ENCODE measurements around the gene NACC1. TPM values are rescaled to one million over a fixed set of nuclear protein-coding genes. Genes with fewer than 3 reads are reported as not detected.

Gene NACC1
- total RNA-seq, 1 donor from 2014 or later: 22.6 TPM

DNA sequence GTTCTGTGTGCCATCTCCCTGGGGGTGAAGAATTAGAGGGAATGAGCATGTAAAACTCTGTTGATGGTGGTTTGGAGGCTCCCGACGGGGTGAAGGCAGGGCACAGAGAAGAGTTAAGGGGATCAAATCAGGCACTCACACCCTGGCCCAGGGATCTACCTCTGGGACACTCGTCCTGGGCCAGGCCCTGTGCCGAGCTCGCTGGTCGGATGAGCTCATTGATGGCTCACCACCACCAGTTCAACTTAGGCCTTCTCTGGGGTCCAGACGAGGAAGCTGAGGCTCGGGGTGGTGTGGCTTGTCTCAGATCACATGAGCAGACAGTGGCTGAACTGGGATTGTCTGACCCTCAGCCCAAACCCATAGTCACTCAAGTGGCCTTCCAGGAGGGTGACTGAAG is 1.6 kb downstream of the NACC1 start:
- DNase-seq (ENCODE audit: extremely low spot score in 2 of 2): no peak
- H3K27me3 ChIP-seq: no peaks in the 10 kb centered on the region
- no peaks in the 10 kb centered on the region for H3K9me3 ChIP-seq
- TF ChIP-seq, protein P1, sequence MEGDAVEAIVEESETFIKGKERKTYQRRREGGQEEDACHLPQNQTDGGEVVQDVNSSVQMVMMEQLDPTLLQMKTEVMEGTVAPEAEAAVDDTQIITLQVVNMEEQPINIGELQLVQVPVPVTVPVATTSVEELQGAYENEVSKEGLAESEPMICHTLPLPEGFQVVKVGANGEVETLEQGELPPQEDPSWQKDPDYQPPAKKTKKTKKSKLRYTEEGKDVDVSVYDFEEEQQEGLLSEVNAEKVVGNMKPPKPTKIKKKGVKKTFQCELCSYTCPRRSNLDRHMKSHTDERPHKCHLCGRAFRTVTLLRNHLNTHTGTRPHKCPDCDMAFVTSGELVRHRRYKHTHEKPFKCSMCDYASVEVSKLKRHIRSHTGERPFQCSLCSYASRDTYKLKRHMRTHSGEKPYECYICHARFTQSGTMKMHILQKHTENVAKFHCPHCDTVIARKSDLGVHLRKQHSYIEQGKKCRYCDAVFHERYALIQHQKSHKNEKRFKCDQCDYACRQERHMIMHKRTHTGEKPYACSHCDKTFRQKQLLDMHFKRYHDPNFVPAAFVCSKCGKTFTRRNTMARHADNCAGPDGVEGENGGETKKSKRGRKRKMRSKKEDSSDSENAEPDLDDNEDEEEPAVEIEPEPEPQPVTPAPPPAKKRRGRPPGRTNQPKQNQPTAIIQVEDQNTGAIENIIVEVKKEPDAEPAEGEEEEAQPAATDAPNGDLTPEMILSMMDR (IDR thresholded peaks at IDR 0.05): no peak
- TF ChIP-seq POLR2AphosphoS5 (IDR thresholded peaks at IDR 0.05; ENCODE audit: insufficient read depth in 1 of 2, low read depth in 1 of 2) (no peak), POLR2A (IDR thresholded peaks at IDR 0.05) (no peak)
- peak overlapping the region; percentile 67 for H3K27ac ChIP-seq
- peak overlapping the region; percentile 84 to 99 for H3K4me3 ChIP-seq
- intact Hi-C loops (cut with DNase I): no loop called here
- H3K4me1 ChIP-seq: peaks cover 58% of the 10 kb centered on the region
- H3K36me3 ChIP-seq: no peaks in the 10 kb centered on the region

DNA sequence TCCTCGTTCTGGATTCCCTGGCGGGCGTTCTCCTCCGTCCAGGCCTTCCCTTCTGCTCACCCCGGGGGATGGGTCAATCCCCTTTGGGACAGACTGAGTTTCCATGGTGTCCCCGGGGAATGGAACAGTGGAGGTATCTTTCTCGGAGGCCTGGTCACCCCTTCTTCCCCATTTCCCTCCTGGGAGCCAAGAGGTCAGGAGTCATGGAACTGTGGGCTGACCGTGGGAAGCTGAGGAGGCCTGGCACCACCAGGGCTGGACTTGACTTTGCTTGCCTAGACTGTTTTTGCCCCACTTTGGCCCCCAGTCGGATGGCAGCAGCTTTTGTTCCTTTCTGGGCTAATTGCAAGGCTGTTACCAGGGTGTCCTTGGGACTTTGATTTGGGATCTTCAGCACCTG is 2.0 kb downstream of the NACC1 start:
- TF ChIP-seq POLR2A (IDR thresholded peaks at IDR 0.05): no peak
- TF ChIP-seq, protein P1 (IDR thresholded peaks at IDR 0.05): no peak
- no peak for TF ChIP-seq POLR2AphosphoS5 (IDR thresholded peaks at IDR 0.05; ENCODE audit: insufficient read depth in 1 of 2, low read depth in 1 of 2)
- Histone ChIP-seq H3K36me3 (no peaks in the 10 kb centered on the region), H3K4me1 (peaks cover 55% of the 10 kb centered on the region), H3K4me3 (no peak overlapping the region), H3K9me3 (no peaks in the 10 kb centered on the region), H3K27ac (no peak overlapping the region), H3K27me3 (no peaks in the 10 kb centered on the region)
- intact Hi-C loops (cut with DNase I): no loop called here
- no peak for DNase-seq (ENCODE audit: extremely low spot score in 2 of 2)

DNA sequence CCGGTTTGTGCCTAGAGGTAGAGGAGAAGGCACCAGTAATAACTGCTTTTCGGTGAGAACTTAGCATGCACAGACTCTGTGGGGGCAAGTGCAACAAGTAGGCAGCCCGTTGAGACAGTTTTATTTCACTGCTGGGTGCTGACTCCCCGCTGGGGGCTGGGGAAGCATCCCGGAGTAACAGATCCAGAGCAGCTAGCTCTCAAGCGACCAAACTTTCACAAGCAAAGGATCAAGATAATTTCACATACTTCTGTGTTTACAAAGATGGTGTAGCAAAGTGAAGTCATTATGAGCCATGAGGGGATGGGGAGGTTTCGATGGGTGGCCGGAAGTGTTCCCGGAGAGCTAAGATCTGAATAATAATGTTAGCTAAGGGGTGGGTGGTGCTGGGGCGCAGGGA is 2.8 kb downstream of the NACC1 start:
- H3K4me3 ChIP-seq: no peak overlapping the region
- no peak for TF ChIP-seq POLR2A (IDR thresholded peaks at IDR 0.05)
- TF ChIP-seq, protein P1 (IDR thresholded peaks at IDR 0.05): no peak
- no peak overlapping the region for H3K27ac ChIP-seq
- H3K4me1 ChIP-seq: peaks cover 47% of the 10 kb centered on the region
- intact Hi-C loops (cut with DNase I): no loop called here
- H3K9me3 ChIP-seq: no peaks in the 10 kb centered on the region
- DNase-seq (ENCODE audit: extremely low spot score in 2 of 2): no peak
- H3K36me3 ChIP-seq: no peaks in the 10 kb centered on the region
- no peaks in the 10 kb centered on the region for H3K27me3 ChIP-seq

DNA sequence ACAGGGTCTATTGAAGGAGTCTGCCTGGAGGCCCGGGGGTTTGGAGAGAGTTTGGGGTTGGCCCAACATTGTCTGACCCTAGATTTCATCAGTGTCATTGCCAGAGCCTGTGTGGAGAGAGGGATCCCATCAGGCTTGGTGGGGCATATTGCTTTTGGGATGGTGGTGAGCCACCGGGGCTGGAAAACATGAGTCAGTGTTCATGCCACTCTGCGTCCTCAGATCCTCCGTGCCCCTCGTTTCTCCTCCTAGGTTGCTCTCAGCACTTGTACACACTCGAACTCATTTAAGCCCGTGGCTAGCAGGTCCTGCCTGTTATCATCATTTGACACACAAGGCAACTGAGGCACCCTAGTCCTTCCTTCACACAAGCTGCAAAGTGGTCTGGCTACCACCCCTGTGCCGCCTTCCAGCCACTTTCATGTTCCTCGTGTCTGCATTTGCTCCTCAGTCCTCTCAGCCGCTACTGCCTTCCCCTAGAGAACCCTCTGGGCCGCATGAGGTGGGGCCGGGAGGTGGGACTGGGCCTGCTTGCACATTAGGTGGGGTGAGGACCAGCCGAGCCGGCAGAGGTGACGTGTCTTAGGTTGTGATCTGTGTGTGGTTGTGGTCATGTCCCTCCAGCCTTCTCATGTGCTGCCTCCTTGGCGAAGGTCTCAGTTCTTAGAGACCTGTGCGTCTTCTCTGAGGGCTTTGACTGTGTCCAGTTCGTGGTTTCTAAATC is 3.6 kb downstream of the NACC1 start:
- no peaks in the 10 kb centered on the region for H3K36me3 ChIP-seq
- TF ChIP-seq, protein P1 (IDR thresholded peaks at IDR 0.05): no peak
- TF ChIP-seq POLR2A (IDR thresholded peaks at IDR 0.05): no peak
- no peak for TF ChIP-seq POLR2AphosphoS5 (IDR thresholded peaks at IDR 0.05; ENCODE audit: insufficient read depth in 1 of 2, low read depth in 1 of 2)
- peaks cover 42% of the 10 kb centered on the region for H3K4me1 ChIP-seq
- no peak for DNase-seq (ENCODE audit: extremely low spot score in 2 of 2)
- no peaks in the 10 kb centered on the region for H3K27me3 ChIP-seq
- intact Hi-C loops (cut with DNase I): no loop called here
- no peak overlapping the region for H3K27ac ChIP-seq
- no peak overlapping the region for H3K4me3 ChIP-seq
- H3K9me3 ChIP-seq: no peaks in the 10 kb centered on the region

DNA sequence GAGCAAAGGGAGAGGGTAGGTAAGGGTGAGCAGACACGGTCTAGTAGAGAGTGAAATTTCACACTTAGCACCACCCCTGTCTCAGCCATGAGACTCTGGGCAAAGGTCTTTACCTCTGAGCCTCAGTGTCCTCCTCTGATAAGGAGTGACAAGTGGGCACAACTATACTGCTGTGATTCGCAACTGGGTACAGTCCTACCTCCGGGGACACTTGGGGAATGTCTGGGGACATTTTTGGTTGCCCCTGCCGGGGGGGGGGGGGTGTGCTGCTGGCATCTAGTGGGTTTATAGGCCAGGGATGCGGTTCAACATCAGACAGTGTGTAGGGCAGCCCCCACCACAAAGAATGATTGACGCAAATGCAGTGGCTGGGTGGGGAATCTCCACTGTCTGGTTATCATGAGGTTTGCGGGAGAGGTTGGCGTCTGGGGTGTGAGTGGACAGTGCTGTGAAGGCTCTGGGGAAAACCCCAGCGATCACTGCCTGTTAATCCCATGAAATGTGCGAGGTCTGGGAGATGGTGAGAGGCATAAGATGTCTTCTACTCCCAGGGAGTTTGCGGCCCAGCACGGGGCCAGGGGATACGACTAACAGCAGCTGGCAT is 4.3 kb downstream of the NACC1 start:
- TF ChIP-seq POLR2AphosphoS5 (IDR thresholded peaks at IDR 0.05; ENCODE audit: insufficient read depth in 1 of 2, low read depth in 1 of 2): no peak
- no peak for TF ChIP-seq POLR2A (IDR thresholded peaks at IDR 0.05)
- TF ChIP-seq, protein P1 (IDR thresholded peaks at IDR 0.05): no peak
- H3K27ac ChIP-seq: no peak overlapping the region
- DNase-seq (ENCODE audit: extremely low spot score in 2 of 2): no peak

More for the DNA sequence above, 4.3 kb downstream of the NACC1 start:
- H3K9me3 ChIP-seq: no peaks in the 10 kb centered on the region
- no peak overlapping the region for H3K4me3 ChIP-seq
- peaks cover 35% of the 10 kb centered on the region for H3K4me1 ChIP-seq
- H3K36me3 ChIP-seq: no peaks in the 10 kb centered on the region
- H3K27me3 ChIP-seq: no peaks in the 10 kb centered on the region
- intact Hi-C loops (cut with DNase I): no loop called here

Measured in vagina (tissue), 2 donors.